Measurements from ENCODE around the gene ACYP1. TPM values are rescaled to one million over a fixed set of nuclear protein-coding genes. Genes with fewer than 3 reads are reported as not detected.

ACYP1 gene
- polyA plus RNA-seq, 1 of the 3 experiments (the other 2 are of a cell fraction): 53.5 TPM

DNA sequence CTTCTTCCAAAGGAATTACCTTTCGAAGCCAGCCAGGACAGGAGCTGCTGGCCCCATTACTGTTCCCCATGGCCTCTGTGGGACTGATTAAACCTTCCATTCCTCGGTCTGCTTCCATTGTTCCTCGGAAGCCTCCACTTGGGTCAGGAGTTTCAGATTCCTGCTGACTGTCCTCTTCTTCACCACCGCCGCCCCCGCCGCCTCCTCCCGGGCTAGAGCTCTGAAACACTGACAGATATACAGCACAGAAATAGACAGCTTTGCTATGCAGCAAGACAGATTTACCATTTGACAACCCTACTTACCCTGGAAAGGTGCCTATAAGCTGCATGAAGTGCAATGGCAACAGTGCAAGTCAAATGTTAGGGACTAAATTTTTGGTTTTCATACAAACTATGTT, 27.4 kb upstream of the ACYP1 start:
- Histone ChIP-seq H4K20me1 (ENCODE audit: insufficient read depth) (no peaks in the 10 kb centered on the region), H3K9ac (no peak overlapping the region), H3K9me2 (no peaks in the 10 kb centered on the region), H3K9me3 (no peaks in the 10 kb centered on the region), H3K4me2 (no peak overlapping the region), H3F3A (replicated peaks; ENCODE audit: insufficient read depth) (peaks cover 10% of the 10 kb centered on the region), H3K27ac (ENCODE audit: low read depth in 2 of 2, low read length in 1 of 2) (no peak overlapping the region), H3K4me1 (ENCODE audit: control insufficient read depth in 1 of 2, insufficient read depth in 2 of 2, low read depth in 1 of 2, low read length in 1 of 2) (no peaks in the 10 kb centered on the region), H3K79me2 (ENCODE audit: insufficient read depth) (no peaks in the 10 kb centered on the region), H3K4me3 (ENCODE audit: low read depth in 2 of 2, low read length in 1 of 2) (no peak overlapping the region), H3K27me3 (ENCODE audit: insufficient read depth) (no peaks in the 10 kb centered on the region), H3K36me3 (replicated peaks in 1 of 2; ENCODE audit: control insufficient read depth in 1 of 2, insufficient read depth in 2 of 2, low read length in 1 of 2) (peaks cover 48 to 51% of the 10 kb centered on the region in 2 experiments), H2AFZ (ENCODE audit: low read depth) (no peak overlapping the region)
- DNase-seq: no peak
- ChIA-PET CTCF (interaction anchor here (1.6 to 15.6 kb wide), 3 partner anchors 26 to 185 kb away, joined by 3 to 290 read pairs (median 8); no protein-coding TSS in a partner anchor), POLR2A (no interaction called here)
- TF ChIP-seq RAD21 (IDR thresholded peaks at IDR 0.05; ENCODE audit: low read length) (no peak), TAF1 (IDR thresholded peaks at IDR 0.05; ENCODE audit: borderline replicate concordance, low read depth, low read length) (no peak), FOXM1 (IDR thresholded peaks at IDR 0.05; ENCODE audit: low read depth) (no peak), RFX5 (IDR thresholded peaks at IDR 0.05; ENCODE audit: low read length) (no peak), NFIC (IDR thresholded peaks at IDR 0.05; ENCODE audit: borderline replicate concordance) (no peak), YY1 (IDR thresholded peaks at IDR 0.05; ENCODE audit: low read depth) (no peak), FOXJ3 (CRISPR knock-in tag; IDR thresholded peaks at IDR 0.05) (no peak), RCOR1 (IDR thresholded peaks at IDR 0.05; ENCODE audit: low read length) (no peak), MXI1 (IDR thresholded peaks at IDR 0.05; ENCODE audit: low read depth, low read length) (no peak), TCF12 (IDR thresholded peaks at IDR 0.05) (no peak)
- TF ChIP-seq, protein P1, sequence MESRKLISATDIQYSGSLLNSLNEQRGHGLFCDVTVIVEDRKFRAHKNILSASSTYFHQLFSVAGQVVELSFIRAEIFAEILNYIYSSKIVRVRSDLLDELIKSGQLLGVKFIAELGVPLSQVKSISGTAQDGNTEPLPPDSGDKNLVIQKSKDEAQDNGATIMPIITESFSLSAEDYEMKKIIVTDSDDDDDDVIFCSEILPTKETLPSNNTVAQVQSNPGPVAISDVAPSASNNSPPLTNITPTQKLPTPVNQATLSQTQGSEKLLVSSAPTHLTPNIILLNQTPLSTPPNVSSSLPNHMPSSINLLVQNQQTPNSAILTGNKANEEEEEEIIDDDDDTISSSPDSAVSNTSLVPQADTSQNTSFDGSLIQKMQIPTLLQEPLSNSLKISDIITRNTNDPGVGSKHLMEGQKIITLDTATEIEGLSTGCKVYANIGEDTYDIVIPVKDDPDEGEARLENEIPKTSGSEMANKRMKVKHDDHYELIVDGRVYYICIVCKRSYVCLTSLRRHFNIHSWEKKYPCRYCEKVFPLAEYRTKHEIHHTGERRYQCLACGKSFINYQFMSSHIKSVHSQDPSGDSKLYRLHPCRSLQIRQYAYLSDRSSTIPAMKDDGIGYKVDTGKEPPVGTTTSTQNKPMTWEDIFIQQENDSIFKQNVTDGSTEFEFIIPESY (IDR thresholded peaks at IDR 0.05; ENCODE audit: borderline replicate concordance, low read depth): no peak
- TF ChIP-seq, protein P2, sequence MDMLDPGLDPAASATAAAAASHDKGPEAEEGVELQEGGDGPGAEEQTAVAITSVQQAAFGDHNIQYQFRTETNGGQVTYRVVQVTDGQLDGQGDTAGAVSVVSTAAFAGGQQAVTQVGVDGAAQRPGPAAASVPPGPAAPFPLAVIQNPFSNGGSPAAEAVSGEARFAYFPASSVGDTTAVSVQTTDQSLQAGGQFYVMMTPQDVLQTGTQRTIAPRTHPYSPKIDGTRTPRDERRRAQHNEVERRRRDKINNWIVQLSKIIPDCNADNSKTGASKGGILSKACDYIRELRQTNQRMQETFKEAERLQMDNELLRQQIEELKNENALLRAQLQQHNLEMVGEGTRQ (IDR thresholded peaks at IDR 0.05; ENCODE audit: borderline replicate concordance, low read depth, low read length): no peak
- 98% methylated on average over 8 of the region's 8 CpGs for WGBS (ENCODE audit: low lambda C conversion rate)

DNA sequence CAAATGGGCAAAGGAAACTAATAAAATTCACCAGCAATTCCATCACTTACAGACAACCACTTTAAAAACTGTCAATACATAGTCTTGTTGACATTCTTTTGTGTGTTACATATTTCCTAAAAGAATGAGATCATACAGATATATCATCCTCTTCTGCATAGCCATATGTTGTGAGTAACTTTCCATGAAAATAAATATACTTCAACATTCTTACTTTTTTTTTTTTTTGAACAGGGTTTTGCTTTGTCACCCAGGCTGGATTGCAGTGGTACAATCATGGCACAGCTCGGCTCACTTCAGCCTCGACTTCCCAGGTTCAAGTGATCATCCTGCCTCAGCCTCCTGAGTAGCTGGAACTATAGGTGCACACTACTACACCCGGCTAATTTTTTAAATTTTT, 26.5 kb upstream of the ACYP1 start:
- H3F3A ChIP-seq (replicated peaks; ENCODE audit: insufficient read depth): peaks cover 10% of the 10 kb centered on the region
- no peaks in the 10 kb centered on the region for H3K9me2 ChIP-seq
- H3K4me3 ChIP-seq (ENCODE audit: low read depth in 2 of 2, low read length in 1 of 2): no peak overlapping the region
- H2AFZ ChIP-seq (ENCODE audit: low read depth): no peak overlapping the region
- peak overlapping the region in 1 of 2 experiments; percentile 35; a peak in 1 of 4 replicates for H3K27ac ChIP-seq (ENCODE audit: low read depth in 2 of 2, low read length in 1 of 2)
- DNase-seq: no peak
- no peak for TF ChIP-seq RCOR1 (IDR thresholded peaks at IDR 0.05; ENCODE audit: low read length)
- TF ChIP-seq FOXM1 (IDR thresholded peaks at IDR 0.05; ENCODE audit: low read depth): no peak
- no peaks in the 10 kb centered on the region for H4K20me1 ChIP-seq (ENCODE audit: insufficient read depth)
- ChIA-PET POLR2A (no interaction called here), CTCF (interaction anchor here (0.9 to 15.6 kb wide), 5 partner anchors 15 to 184 kb away, joined by 3 to 290 read pairs (median 33); no protein-coding TSS in a partner anchor)
- no peaks in the 10 kb centered on the region for H3K27me3 ChIP-seq (ENCODE audit: insufficient read depth)
- no peaks in the 10 kb centered on the region for H3K9me3 ChIP-seq
- 93% methylated on average over 3 of the region's 3 CpGs for WGBS (ENCODE audit: low lambda C conversion rate)
- H3K4me1 ChIP-seq (ENCODE audit: control insufficient read depth in 1 of 2, insufficient read depth in 2 of 2, low read depth in 1 of 2, low read length in 1 of 2): no peaks in the 10 kb centered on the region
- H3K4me2 ChIP-seq: no peak overlapping the region
- H3K79me2 ChIP-seq (ENCODE audit: insufficient read depth): no peaks in the 10 kb centered on the region
- no peak overlapping the region for H3K9ac ChIP-seq
- peaks cover 51 to 54% of the 10 kb centered on the region in 2 experiments for H3K36me3 ChIP-seq (replicated peaks in 1 of 2; ENCODE audit: control insufficient read depth in 1 of 2, insufficient read depth in 2 of 2, low read length in 1 of 2)

Data from SK-N-SH (cell line).